ENCODE measurements around the gene PHF21A. TPM values are rescaled to one million over a fixed set of nuclear protein-coding genes. Genes with fewer than 3 reads are reported as not detected.

The PHF21A gene
- total and polyA plus RNA-seq, 12 donors: 9.6 to 48.0 (median 35.9) TPM

DNA sequence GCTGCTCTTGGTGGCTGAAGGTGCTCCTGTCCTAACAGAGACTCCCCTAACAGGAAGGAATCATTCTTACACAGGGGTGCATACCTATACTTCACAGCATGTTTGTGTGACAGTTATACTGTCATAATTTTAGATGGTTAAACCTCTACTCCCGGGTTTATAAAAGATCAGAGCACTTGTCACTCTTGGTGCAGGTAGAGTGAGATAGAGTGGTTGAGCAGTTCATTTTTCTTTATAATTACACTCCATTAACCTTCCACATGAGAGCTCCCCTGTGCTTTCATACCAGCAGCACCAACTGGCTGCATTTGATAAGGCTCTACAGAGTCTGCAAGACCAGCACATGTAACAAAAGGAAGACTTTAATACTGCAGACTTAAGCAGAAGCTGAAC, 125.9 kb downstream of the PHF21A start:
- 40 to 53% methylated on average over 1 of the region's 1 CpG for WGBS, 2 donors
- ATAC-seq: peak in 2 of 8 donors; percentile 35 to 42
- H3K4me1 ChIP-seq: peaks cover 8 to 54% (median 33%) of the 10 kb centered on the region in 9 donors
- peaks cover 0 to 5% (median 0%) of the 10 kb centered on the region in 9 donors for H3K36me3 ChIP-seq
- H3K27ac ChIP-seq: no peak overlapping the region
- H3K27me3 ChIP-seq: no peaks in the 10 kb centered on the region
- TF ChIP-seq, protein P1, sequence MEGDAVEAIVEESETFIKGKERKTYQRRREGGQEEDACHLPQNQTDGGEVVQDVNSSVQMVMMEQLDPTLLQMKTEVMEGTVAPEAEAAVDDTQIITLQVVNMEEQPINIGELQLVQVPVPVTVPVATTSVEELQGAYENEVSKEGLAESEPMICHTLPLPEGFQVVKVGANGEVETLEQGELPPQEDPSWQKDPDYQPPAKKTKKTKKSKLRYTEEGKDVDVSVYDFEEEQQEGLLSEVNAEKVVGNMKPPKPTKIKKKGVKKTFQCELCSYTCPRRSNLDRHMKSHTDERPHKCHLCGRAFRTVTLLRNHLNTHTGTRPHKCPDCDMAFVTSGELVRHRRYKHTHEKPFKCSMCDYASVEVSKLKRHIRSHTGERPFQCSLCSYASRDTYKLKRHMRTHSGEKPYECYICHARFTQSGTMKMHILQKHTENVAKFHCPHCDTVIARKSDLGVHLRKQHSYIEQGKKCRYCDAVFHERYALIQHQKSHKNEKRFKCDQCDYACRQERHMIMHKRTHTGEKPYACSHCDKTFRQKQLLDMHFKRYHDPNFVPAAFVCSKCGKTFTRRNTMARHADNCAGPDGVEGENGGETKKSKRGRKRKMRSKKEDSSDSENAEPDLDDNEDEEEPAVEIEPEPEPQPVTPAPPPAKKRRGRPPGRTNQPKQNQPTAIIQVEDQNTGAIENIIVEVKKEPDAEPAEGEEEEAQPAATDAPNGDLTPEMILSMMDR (IDR thresholded peaks at IDR 0.05): no peak
- H3K9me3 ChIP-seq: no peaks in the 10 kb centered on the region
- intact Hi-C loops (cut with DNase I): no loop called here
- no peak for DNase-seq
- H3K4me3 ChIP-seq: no peak overlapping the region

DNA sequence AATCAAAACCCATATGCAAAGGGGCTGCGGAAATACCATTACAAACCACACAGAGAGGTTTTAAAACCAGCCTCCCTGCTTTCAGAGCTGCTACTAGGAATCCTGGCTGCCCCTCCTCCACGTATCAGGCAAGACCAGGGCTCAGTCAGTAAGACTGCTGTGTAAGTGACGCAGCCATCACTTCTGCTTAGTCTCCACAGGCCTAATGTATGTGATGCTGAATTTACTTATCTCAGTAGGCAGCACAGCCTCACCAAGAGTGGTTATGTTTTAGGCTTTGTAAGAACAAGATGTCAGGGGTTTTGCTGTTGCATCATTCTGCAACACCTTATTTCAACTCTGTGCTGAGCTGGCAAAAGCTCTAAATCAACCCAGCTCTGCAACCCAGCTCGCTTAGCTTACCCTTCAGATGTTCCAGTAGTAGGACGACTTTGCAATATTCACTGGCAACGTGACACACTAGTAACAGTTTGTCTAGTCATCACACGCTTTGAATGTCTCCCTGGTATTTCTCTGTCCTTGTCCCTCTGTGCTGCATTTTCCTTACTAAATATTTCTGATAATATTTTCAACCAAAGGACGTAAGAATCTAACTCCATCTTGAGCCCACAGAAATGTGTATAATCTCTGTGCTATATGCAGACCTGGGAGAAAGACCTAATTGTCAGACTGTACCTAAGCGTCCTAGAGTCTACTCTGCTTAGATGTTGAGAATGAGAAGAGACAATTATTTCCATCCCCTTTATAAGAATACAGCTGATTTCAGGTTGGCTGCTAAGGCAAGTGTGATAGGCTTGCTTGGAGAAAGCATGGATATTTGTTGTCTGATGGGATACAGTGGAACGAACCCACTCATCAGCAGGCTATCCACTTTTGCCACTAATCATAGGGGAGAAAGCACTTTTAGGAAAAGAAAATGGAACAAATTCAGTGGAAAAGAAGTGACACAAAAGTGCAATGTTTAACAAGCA, 126.6 kb downstream of the PHF21A start:
- WGBS, 2 donors: 52 to 57% methylated on average over 10 of the region's 10 CpGs
- TF ChIP-seq, protein P1 (IDR thresholded peaks at IDR 0.05): no peak
- H3K9me3 ChIP-seq: no peaks in the 10 kb centered on the region
- no peaks in the 10 kb centered on the region for H3K27me3 ChIP-seq
- H3K4me1 ChIP-seq: peaks cover 8 to 59% (median 33%) of the 10 kb centered on the region in 9 donors
- peak in 6 of 8 donors; percentile 29 to 62 (median 42) for ATAC-seq
- DNase-seq: no peak
- H3K27ac ChIP-seq: peak overlapping the region in 3 of 10 donors; percentile 1 to 63 (median 13)
- peaks cover 0 to 3% (median 0%) of the 10 kb centered on the region in 9 donors for H3K36me3 ChIP-seq
- H3K4me3 ChIP-seq: no peak overlapping the region
- intact Hi-C loops (cut with DNase I): no loop called here

DNA sequence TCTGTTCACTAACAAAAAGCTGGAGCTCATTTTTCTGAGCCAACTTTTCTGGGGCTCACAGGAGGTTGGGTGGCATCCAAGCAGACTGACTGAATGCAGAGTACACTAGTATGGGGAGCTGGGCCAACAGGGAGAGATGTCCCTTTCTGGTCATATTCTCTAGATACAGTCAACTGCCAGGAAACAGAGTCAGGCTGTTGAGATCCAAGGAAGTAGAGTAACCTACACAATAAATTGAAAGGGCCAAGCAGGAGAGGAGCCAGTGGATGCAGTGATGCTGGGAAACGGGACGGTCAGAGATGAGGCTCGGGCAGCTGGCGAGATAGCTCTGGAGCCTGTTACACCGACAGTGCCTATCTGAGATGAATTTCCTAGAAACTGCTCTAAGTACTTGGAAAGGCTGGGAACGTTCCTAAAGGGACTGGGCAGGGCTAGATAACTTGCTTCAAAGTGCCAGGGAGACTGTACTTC, 127.7 kb downstream of the PHF21A start:
- DNase-seq (peak; percentile 23 to 37), ATAC-seq (peak; percentile 62 to 89 (median 84))
- Histone ChIP-seq H3K27ac (peak overlapping the region in 5 of 10 donors; percentile 15 to 63 (median 45)), H3K9me3 (no peaks in the 10 kb centered on the region), H3K36me3 (no peaks in the 10 kb centered on the region), H3K27me3 (no peaks in the 10 kb centered on the region), H3K4me1 (peaks cover 8 to 59% (median 33%) of the 10 kb centered on the region in 9 donors), H3K4me3 (no peak overlapping the region)
- WGBS, 2 donors: 24 to 35% methylated on average over 6 of the region's 6 CpGs
- TF ChIP-seq, protein P1 (IDR thresholded peaks at IDR 0.05): no peak
- intact Hi-C loops (cut with DNase I): loop anchor here in 1 of 10 donors (1.0 kb wide), 1 partner anchor 10 kb away; no protein-coding TSS in a partner anchor

DNA sequence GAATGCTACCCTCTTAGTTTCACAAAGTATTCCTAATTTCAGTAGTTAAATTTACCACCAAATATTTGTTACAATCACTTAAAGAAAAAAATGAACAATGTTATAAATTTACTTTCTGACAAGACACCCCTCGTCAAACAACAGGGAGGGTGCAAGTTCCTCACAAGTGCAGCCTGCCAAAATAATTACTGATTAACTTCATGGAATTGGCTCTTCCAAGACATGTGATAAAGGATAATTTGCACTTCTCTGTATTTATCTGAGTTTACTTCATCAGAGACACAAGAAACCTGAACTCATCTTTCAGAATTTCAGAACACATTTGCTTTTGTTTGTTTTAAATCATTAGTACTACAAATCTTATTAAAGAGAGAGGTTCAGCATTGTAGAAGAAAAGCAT, 132.3 kb downstream of the PHF21A start:
- intact Hi-C loops (cut with DNase I): no loop called here
- no peak for ATAC-seq
- 51 to 62% methylated on average over 1 of the region's 1 CpG for WGBS, 2 donors

More for the DNA sequence above, 132.3 kb downstream of the PHF21A start:
- H3K27ac ChIP-seq: no peak overlapping the region
- H3K4me3 ChIP-seq: no peak overlapping the region
- no peaks in the 10 kb centered on the region for H3K27me3 ChIP-seq
- TF ChIP-seq, protein P1 (IDR thresholded peaks at IDR 0.05): no peak
- DNase-seq: no peak
- H3K36me3 ChIP-seq: no peaks in the 10 kb centered on the region
- H3K9me3 ChIP-seq: no peaks in the 10 kb centered on the region
- peaks cover under 1 to 28% (median 14%) of the 10 kb centered on the region in 9 donors for H3K4me1 ChIP-seq

Measured in heart right ventricle (tissue), 16 donors.